Panc1 (cell line): ENCODE data around the gene TMEM238L.

Experiments
- CTCF ChIP-seq: fragments of 450-650 bp; IDR thresholded peaks from 2 replicates; pipeline ENCODE4 v1.5.1; 2017; ENCODE audit warnings: mild to moderate bottlenecking
- POLR2AphosphoS5 ChIP-seq: IDR thresholded peaks from 2 replicates; pipeline ENCODE4 v1.6.1; 2012; ENCODE audit warnings: mild to moderate bottlenecking, low read depth, low read length, moderate library complexity
- SIN3A ChIP-seq: IDR thresholded peaks from 2 replicates; pipeline ENCODE4 v1.6.1; 2012; ENCODE audit warnings: low read depth, mild to moderate bottlenecking, low read length, moderate library complexity, borderline replicate concordance; ENCODE audit not compliant: insufficient read depth
- TCF7L2 ChIP-seq: IDR thresholded peaks from 2 replicates; pipeline ENCODE4 v1.6.1; 2011; ENCODE audit warnings: mild to moderate bottlenecking, low read depth, low read length, inconsistent platforms
- TF ChIP-seq, protein P1 (sequence below), 2 experiments: IDR thresholded peaks; 2 replicates each; pipeline ENCODE4 v1.6.1; 2011 to 2012; ENCODE audit warnings: low read depth in 2 of 2, control low read depth in 1 of 2, low read length in 1 of 2, mild to moderate bottlenecking in 1 of 2, moderate library complexity in 1 of 2; ENCODE audit not compliant: insufficient read depth in 1 of 2

- TF ChIP-seq CTCF: no peak
- TF ChIP-seq, protein P1, sequence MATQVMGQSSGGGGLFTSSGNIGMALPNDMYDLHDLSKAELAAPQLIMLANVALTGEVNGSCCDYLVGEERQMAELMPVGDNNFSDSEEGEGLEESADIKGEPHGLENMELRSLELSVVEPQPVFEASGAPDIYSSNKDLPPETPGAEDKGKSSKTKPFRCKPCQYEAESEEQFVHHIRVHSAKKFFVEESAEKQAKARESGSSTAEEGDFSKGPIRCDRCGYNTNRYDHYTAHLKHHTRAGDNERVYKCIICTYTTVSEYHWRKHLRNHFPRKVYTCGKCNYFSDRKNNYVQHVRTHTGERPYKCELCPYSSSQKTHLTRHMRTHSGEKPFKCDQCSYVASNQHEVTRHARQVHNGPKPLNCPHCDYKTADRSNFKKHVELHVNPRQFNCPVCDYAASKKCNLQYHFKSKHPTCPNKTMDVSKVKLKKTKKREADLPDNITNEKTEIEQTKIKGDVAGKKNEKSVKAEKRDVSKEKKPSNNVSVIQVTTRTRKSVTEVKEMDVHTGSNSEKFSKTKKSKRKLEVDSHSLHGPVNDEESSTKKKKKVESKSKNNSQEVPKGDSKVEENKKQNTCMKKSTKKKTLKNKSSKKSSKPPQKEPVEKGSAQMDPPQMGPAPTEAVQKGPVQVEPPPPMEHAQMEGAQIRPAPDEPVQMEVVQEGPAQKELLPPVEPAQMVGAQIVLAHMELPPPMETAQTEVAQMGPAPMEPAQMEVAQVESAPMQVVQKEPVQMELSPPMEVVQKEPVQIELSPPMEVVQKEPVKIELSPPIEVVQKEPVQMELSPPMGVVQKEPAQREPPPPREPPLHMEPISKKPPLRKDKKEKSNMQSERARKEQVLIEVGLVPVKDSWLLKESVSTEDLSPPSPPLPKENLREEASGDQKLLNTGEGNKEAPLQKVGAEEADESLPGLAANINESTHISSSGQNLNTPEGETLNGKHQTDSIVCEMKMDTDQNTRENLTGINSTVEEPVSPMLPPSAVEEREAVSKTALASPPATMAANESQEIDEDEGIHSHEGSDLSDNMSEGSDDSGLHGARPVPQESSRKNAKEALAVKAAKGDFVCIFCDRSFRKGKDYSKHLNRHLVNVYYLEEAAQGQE (IDR thresholded peaks at IDR 0.05; ENCODE audit: insufficient read depth in 1 of 2, low read depth in 2 of 2, low read length in 1 of 2): no peak
- TF ChIP-seq POLR2AphosphoS5: no peak
- no peak for TF ChIP-seq TCF7L2
- no peak for TF ChIP-seq SIN3A
Measured at GRCh38 chr17:10769840-10770239, 34.1 kb downstream of the TMEM238L start.
